NCI-H2227 (cell line): ENCODE measurements around the gene WASF3.

Source experiments
- DNase-seq: peaks from one replicate; lab custom pipeline; 2025; ENCODE audit not compliant: unreplicated experiment; lab: John Stamatoyannopoulos, UW

The WASF3 gene

DNA sequence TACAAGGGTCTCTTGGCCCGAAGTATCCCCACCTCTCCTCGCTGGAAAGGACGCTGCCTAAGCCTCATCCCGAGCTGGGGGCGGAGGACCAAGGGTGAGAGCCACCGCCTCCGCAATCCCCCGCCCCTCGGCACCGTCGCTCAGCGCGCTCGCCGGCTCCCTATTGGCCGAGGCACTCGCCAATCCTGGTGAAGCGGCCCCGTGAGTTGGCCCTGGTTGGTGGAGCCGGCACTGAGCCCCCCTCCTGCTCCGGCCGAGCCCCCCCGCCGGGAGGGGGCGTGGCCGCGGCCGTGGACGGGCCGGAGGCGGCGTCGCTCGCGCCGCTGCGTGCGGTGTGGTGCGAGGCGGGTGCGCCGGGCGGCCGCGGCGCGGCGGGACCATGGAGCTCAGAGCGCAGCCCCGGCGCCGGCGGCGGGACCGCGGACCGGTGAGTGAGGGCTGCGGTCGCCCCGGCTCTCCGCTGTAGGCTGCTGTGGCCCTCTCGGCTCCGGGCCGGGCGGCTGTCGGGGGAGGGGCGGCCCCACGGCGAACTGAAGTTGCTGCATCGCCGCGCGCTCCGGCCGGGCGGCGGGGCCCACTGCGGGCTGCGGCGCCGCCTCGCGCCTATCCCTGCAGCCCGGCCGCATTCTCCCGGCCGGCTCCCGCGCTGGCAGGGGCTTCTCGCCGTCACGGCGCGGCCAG lies at the start of gene WASF3:
Gene WASF3, plus strand, starts transcription at position 291 of the 681 bp plus-strand sequence. CDS start 84,588 bp downstream, outside the sequence.
- DNase-seq, result peak; percentile 95

DNA sequence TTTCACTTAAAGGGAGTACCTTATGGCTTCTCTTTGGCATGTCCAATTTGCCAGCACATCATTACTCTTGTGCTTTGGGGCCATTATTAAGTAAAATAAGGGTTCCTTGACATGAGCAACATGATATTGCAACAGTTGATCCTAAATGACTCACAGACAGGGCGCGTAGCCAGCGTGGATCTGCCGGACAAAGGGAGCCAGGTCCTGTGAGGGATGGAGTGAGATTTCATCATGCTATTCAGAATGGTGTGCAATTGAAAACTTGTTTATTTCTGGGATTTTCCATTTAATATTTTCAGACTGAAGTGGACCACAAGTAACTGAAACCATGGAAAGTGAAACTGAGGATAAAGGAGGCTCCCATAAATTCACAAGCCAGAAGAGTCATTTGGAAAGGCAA lies 48.6 kb upstream of the WASF3 start:
- DNase-seq, result no peak

DNA sequence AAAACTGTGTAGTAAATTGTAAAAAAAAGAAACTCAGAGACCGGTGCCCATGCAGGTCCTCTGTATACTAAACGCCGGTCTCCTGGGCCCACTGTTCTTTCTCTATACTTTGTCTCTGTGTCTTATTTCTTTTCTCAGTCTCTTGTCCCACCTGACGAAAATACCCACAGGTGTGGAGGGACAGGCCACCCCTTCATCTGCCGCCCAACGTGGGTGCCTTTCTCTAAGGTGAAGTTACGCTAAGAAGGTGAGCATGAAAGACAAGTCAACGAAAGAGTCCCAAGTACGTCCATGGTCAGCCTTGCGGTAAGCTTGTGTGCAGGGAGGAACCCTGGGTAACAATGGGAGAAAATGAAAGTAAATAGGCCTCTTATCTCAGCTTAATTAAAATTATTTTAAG lies 48.0 kb upstream of the WASF3 start:
- DNase-seq, result no peak

DNA sequence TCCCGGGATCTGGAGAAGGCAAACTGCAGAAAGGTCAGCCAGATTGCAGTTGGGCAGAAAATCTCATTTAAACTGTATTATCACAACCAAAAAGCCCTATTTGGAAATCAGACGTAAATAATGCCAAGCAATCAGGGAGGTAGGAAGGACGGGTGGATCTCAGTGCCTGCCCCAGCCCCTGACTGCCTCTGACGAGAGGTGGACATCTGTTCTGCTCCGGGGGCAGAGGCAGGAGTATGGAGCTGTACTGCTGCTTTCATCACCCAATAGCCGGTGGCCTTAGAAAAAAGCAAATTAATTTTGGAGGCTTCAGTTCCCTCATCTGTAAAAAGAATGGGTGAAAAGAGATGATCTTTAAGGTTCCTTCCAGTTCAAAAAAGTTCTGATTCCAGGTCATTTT lies 43.6 kb upstream of the WASF3 start:
- no peak for DNase-seq

GRCh38 chr13:26515721-26516120 lies 41.8 kb upstream of the WASF3 start:
- DNase-seq, result no peak

DNA sequence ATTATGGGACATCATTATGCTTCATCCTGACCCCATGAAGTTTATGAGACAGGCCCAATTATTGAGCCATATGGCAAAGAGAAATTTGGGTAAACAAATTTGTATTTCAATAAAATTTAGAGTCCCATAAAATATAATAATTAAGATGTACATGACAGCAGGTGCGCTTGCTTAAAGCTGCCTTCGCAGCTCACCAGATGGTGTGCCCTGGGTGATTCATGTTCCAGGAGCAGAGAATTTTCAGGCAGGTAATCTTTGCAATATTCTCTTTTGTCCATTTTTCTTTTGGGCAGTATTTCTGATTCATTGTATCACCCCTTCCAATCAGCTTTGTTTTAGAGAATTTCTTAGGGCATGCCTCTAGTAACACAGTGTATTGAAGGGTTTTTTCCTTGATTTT lies 39.5 kb upstream of the WASF3 start:
- DNase-seq, result no peak

DNA sequence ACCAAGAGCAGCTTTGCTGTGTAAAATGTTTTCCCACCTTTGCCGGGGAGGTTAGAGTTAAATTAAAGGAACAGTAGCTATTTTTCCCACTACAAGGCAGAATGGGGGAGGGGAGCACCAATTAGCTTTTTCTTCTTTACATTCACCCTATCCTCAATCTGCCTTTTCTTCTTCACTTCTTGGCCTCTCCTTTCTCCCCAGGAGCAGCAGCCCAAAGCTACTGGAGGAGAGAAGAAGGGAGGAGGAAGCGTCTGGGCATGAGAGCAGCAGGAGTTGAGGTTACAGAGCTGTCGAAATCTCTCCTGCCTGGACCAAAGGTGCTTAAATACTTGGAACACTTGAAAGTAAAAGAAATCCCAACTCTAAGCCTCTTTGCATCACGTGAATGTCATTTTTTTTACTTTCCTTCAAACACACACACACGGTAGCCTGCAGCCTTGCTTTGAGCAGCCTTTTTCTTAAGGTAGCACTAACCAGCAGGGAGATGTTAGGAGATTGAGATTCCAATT lies 39.0 kb upstream of the WASF3 start:
- DNase-seq, result no peak

- DNase-seq, result no peak
These were observed 34.9 kb upstream of the WASF3 start for GRCh38 chr13:26522571-26522970.

DNA sequence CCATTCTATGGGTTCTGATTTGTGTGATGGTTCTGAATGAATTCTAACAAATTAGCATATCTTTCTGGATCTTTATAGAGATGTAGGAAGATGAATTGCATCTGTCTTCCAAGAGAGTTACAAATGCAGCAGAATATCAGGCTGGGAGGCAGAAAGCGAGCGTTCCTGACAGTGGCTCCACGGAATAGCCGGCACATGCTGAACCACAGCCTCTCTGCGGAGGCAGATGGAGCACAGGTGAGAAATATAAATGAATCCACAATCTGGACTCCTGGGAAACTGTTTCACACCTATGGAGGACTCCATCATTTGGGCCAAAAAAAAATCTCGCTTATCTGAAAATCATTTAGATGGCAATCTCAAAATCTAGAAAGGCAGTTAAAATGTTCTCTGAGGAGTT lies 34.5 kb upstream of the WASF3 start:
- no peak for DNase-seq

DNA sequence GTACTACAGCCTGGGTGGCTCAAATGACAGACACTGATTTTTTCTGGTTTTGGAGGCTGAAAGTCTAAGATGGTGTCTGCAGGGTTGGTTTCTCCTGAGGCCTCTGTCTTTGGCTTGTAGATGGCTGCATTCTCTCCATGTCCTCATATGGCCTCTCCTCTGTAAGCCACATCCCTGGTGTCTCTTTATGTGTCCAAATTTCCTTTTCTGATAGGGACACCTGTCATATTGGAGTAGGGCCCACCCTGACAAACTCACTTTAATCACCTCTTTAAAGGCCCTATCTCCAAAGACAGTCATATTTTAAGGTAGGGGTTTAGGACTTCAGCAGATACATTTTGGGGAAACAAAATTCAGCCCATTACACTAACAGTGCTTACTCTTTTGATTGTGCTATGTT lies 32.0 kb upstream of the WASF3 start:
- no peak for DNase-seq

DNA sequence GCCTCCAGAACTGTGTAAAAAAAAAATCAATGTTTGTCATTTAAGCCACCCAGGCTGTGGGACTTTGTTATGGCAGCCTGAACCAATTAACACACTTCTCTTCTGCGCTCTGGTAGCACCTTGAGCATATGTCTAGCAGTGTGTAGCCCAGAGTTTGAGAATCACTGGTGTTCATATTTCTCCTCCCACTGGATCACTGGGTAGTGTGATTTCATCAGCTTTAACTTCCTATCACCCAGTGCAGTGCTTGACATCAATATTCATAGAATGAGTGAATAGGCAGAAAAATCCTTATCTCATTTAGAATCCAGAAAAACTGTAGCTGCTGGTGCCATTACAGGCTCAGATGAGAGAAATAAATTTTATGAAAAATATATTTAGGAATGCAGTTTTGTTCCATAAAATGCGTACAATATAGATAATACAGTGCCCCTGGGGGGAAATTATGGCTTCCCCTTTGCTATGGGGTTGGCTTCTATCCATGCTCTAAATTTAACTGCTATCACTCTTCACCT lies 30.7 kb upstream of the WASF3 start:
- DNase-seq, result no peak

DNA sequence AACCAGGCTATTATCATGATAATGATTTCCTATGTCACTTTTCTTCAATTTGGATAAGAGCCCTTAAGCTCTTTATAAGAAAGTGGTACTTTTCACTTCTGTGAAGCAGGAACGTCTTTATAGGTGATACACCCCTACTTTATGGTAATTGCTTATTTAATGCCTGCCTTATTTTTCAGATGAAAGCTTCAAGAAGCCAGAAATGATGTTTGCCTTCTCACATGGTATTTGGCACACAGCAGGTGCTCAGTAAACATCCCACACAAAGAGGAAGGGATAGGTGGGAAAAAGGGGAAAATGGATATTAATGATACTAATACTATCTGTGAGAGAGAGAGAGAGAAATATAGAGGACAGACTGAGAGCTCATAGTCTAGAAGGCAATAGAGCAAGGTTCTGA lies 29.0 kb upstream of the WASF3 start:
- peak; percentile 57 for DNase-seq

DNA sequence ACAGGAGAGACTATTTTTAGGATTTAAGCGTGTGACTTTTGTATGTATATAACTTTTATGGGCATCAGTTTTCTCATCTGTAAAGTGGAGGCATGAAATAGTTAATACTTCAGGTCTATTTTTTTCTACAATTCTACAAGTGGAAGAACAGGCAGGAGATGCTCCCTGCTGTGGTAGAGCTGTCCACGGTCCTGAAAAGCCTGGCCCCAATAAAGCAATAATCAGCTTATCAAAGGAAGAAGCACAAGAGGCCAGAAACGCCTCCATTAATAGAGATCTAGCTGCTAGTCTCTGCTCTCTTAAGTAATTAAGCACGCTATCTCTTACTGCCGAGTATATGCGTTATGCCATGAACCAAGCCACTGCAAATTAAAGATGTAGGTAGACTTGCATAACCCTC lies 28.0 kb upstream of the WASF3 start:
- no peak for DNase-seq

DNA sequence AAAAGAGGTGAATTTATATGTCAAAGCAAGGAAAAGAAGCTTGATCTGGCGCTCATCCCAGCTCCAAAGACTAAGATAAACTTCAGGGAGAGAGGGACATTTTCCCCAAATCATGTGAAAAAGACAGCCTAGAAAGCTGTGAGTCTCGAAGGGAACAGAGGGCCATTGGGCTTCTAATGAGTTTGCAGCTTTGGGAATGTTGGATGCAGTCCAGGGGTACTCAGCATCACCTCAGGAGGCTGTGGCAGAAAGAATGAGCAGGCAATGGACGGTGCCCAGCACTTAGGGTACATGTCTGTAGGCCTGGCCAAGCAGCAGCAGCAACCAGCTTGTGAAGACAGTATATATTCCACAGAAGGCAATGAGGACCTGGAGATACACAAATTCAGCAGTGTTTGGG lies 25.7 kb upstream of the WASF3 start:
- no peak for DNase-seq

DNA sequence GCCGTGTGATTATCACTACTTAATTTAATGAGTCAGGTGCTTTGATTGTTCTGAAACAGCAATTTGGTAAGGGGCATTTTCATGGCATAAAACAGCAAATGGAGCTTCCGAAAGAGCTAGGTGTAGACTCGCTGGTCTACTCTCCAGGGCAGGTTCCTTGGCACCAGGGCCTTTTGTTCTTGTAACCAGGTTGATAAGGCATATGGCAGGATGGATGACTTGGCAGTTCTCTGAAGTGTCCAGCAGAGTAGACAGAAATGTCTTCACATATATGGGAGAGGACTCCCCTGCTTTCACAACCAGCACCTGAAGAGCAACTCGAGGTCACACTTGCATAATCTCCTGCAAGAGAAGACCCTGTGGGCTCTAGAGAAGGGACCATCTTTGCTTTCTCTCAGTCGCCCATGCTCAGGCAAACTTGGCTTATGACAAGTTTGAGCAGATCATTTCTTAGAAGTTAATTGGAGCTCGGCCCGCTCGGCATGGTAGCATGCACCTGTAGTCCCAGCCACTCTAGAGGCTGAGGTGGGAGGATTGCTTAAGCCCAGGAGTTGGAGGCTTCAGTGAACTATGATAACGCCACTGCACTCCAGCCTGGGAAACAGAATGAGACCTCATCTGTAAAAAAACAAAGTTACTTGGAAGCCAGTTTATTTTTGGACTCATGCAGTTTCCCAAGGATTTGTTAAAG lies 23.3 kb upstream of the WASF3 start:
- DNase-seq, result no peak

DNA sequence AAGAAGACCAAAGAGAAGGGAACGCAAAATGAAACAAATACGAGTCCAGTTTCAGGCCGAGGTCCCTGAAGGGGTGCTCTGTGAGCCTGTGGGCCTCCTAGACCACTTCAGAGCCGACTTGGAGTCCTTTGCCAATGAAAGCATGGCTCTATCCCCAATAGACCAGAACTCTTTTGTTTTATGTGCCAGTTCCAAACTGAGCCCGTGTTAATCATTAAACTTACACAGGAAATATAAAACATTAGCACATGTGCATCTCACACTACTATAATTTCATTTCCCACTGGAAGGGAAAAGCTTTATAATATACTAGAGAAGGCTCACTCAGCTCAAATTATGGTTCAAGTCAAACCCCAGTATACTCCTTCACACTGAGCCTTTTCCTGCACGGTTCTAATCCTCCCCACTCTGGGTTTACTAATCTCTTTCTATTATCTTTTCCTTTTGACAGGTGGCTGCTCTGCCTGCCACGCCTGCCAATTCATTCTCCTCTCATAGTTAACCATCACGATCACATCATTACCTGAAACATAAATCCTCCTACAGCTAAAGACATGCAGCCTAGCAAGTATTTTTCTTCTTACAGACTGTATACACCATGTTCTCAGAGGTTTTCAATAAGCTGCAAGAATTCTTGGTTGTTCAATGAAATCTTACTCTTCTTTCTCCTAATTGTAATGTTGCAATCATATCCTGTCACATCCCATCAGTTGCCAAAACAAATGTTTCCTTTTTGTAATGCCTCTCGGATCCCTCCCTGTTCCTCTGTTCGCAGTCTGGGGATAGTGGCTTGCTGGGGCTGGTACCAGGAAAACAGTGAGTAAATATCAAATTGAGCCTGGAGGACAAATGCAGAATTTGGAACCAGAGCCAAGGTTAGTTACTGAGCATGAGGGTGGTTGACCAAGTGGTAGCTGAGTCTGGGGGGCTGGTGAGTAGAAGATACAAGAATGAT lies 18.8 kb upstream of the WASF3 start:
- DNase-seq, result no peak

- DNase-seq, result no peak
These were observed 17.7 kb upstream of the WASF3 start for GRCh38 chr13:26539738-26540292.

DNA sequence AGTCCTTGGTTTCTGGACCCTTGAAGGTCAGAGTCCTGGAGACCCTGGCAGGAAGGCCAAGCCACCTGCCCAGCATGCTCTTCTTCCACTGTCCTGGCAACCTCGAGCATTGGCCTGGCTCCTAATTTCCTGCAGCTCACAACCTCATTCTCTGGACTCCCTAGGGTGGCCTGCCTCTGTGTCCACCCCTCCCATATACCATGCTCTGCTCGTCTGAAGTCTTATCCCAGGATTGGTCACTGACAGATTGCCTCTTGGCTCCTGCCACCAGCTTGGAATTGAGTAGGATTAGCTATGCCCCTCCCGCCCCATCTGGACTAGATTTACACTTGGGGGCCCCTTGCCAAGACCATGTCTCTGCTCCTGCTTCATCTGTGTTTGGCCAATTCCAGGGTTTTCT lies 17.1 kb upstream of the WASF3 start:
- no peak for DNase-seq

- DNase-seq, result no peak
These were observed 16.4 kb upstream of the WASF3 start for GRCh38 chr13:26541041-26541440.

- no peak for DNase-seq
These were observed 15.6 kb upstream of the WASF3 start for GRCh38 chr13:26541678-26542568.
